Transverse colon (tissue), 3 donors: Measurements from ENCODE around the gene NBEA.

Experiments used
- CTCF ChIP-seq, 5 experiments: fragments of 200-600 bp in 3 of 5; fragments of 450-650 bp in 2 of 5; sonication (generic) in 3 of 5; IDR thresholded peaks; 1 replicate in 2 of 5; 2 replicates in 3 of 5; pipeline ENCODE4 v1.5.1; 2016 to 2017; ENCODE audit warnings: antibody characterized with exemption in 5 of 5, inconsistent platforms in 3 of 5, mild to moderate bottlenecking in 2 of 5, moderate library complexity in 1 of 5
- EP300 ChIP-seq: sonication (generic); formaldehyde crosslinking; IDR thresholded peaks from one replicate; pipeline ENCODE4 v1.6.1; 2017; ENCODE audit warnings: antibody characterized with exemption, low read depth
- POLR2A ChIP-seq: fragments of 450-650 bp; IDR thresholded peaks from one replicate; pipeline ENCODE4 v1.6.1; 2016; ENCODE audit warnings: antibody characterized with exemption, mild to moderate bottlenecking, moderate library complexity

- TF ChIP-seq POLR2A (no peak), CTCF (IDR thresholded peaks at IDR 0.05) (no peak), EP300 (no peak)
Observed at GRCh38 chr13:35694549-35695447, 752.7 kb downstream of the NBEA start.
